ENCODE results near the gene CLSTN2. TPM values are rescaled to one million over a fixed set of nuclear protein-coding genes. Genes with fewer than 3 reads are reported as not detected.

The CLSTN2 gene
- total RNA-seq, 1 experiment from 2014 or later = not detected

GRCh38 chr3:140319739-140320138 is 384.8 kb downstream of the CLSTN2 start:
- no peaks in the 10 kb centered on the region for H3F3A ChIP-seq (ENCODE audit: low read length, unreplicated experiment)
- no peaks in the 10 kb centered on the region for H3K9me3 ChIP-seq (ENCODE audit: low read length)
- no peaks in the 10 kb centered on the region for H3K79me2 ChIP-seq (ENCODE audit: low read length)
- no peak overlapping the region for H3K9ac ChIP-seq (ENCODE audit: low read length)
- DNase-seq = no peak
- no peak overlapping the region for H3K27ac ChIP-seq (ENCODE audit: low read length)
- no peak overlapping the region for H3K4me2 ChIP-seq (ENCODE audit: low read length)
- no peaks in the 10 kb centered on the region for H3K27me3 ChIP-seq (ENCODE audit: low read length)
- H4K20me1 ChIP-seq (ENCODE audit: low read length) = no peaks in the 10 kb centered on the region
- intact Hi-C loops (cut with micrococcal nuclease) = no loop called here
- H3K4me1 ChIP-seq (ENCODE audit: insufficient read depth, low read length) = no peaks in the 10 kb centered on the region
- POLR2A ChIA-PET (ENCODE audit: unreplicated experiment) = no interaction called here
- TF ChIP-seq, protein P1, sequence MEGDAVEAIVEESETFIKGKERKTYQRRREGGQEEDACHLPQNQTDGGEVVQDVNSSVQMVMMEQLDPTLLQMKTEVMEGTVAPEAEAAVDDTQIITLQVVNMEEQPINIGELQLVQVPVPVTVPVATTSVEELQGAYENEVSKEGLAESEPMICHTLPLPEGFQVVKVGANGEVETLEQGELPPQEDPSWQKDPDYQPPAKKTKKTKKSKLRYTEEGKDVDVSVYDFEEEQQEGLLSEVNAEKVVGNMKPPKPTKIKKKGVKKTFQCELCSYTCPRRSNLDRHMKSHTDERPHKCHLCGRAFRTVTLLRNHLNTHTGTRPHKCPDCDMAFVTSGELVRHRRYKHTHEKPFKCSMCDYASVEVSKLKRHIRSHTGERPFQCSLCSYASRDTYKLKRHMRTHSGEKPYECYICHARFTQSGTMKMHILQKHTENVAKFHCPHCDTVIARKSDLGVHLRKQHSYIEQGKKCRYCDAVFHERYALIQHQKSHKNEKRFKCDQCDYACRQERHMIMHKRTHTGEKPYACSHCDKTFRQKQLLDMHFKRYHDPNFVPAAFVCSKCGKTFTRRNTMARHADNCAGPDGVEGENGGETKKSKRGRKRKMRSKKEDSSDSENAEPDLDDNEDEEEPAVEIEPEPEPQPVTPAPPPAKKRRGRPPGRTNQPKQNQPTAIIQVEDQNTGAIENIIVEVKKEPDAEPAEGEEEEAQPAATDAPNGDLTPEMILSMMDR (conservative IDR thresholded peaks at IDR 0.05; ENCODE audit: low read depth, low read length) = no peak
- no peak for TF ChIP-seq EZH2 (IDR thresholded peaks at IDR 0.05; ENCODE audit: low read length, unreplicated experiment)
- TF ChIP-seq EZH2phosphoT487 (IDR thresholded peaks at IDR 0.05; ENCODE audit: borderline replicate concordance, low read length) = no peak
- ATAC-seq = no peak
- no peak overlapping the region for H2AFZ ChIP-seq (ENCODE audit: low read length)
- no peak overlapping the region for H3K4me3 ChIP-seq (ENCODE audit: low read length)
- no peaks in the 10 kb centered on the region for H3K36me3 ChIP-seq (ENCODE audit: low read depth, low read length)
- H3K9me2 ChIP-seq (replicated peaks; ENCODE audit: low read length) = no peaks in the 10 kb centered on the region
- BruUV-seq (replicated peaks) = no TSS peak
- CTCF ChIA-PET = no interaction called here

- H3K4me1 ChIP-seq (ENCODE audit: insufficient read depth, low read length) = no peaks in the 10 kb centered on the region
These were observed 388.6 kb downstream of the CLSTN2 start for GRCh38 chr3:140323561-140323960.

GRCh38 chr3:140332131-140332530 is 397.1 kb downstream of the CLSTN2 start:
- no peak for TF ChIP-seq EZH2 (IDR thresholded peaks at IDR 0.05; ENCODE audit: low read length, unreplicated experiment)
- TF ChIP-seq, protein P1 (conservative IDR thresholded peaks at IDR 0.05; ENCODE audit: low read depth, low read length) = no peak
- no peak for TF ChIP-seq EZH2phosphoT487 (IDR thresholded peaks at IDR 0.05; ENCODE audit: borderline replicate concordance, low read length)
- Histone ChIP-seq H3K79me2 (ENCODE audit: low read length) (no peaks in the 10 kb centered on the region), H3K9me2 (replicated peaks; ENCODE audit: low read length) (no peaks in the 10 kb centered on the region), H3K4me1 (ENCODE audit: insufficient read depth, low read length) (no peaks in the 10 kb centered on the region), H4K20me1 (ENCODE audit: low read length) (no peaks in the 10 kb centered on the region), H3K9me3 (ENCODE audit: low read length) (no peaks in the 10 kb centered on the region), H3K36me3 (ENCODE audit: low read depth, low read length) (no peaks in the 10 kb centered on the region), H3K4me3 (ENCODE audit: low read length) (no peak overlapping the region), H3K4me2 (ENCODE audit: low read length) (no peak overlapping the region), H3K9ac (ENCODE audit: low read length) (no peak overlapping the region), H2AFZ (ENCODE audit: low read length) (no peak overlapping the region), H3F3A (ENCODE audit: low read length, unreplicated experiment) (no peaks in the 10 kb centered on the region), H3K27ac (ENCODE audit: low read length) (no peak overlapping the region), H3K27me3 (ENCODE audit: low read length) (no peaks in the 10 kb centered on the region)
- ChIA-PET POLR2A (ENCODE audit: unreplicated experiment) (no interaction called here), CTCF (no interaction called here)
- no TSS peak for BruUV-seq (replicated peaks)
- intact Hi-C loops (cut with micrococcal nuclease) = no loop called here
- DNase-seq (no peak), ATAC-seq (no peak)

More at GRCh38 chr3:140323561-140323960, 388.6 kb downstream of the CLSTN2 start:
- POLR2A ChIA-PET (ENCODE audit: unreplicated experiment) = no interaction called here
- H3K79me2 ChIP-seq (ENCODE audit: low read length) = no peaks in the 10 kb centered on the region
- BruUV-seq (replicated peaks) = no TSS peak
- H4K20me1 ChIP-seq (ENCODE audit: low read length) = no peaks in the 10 kb centered on the region
- no peaks in the 10 kb centered on the region for H3F3A ChIP-seq (ENCODE audit: low read length, unreplicated experiment)
- H3K27ac ChIP-seq (ENCODE audit: low read length) = no peak overlapping the region
- no peaks in the 10 kb centered on the region for H3K9me2 ChIP-seq (replicated peaks; ENCODE audit: low read length)
- CTCF ChIA-PET = no interaction called here
- H3K36me3 ChIP-seq (ENCODE audit: low read depth, low read length) = no peaks in the 10 kb centered on the region
- no peak overlapping the region for H3K4me3 ChIP-seq (ENCODE audit: low read length)
- H3K9me3 ChIP-seq (ENCODE audit: low read length) = no peaks in the 10 kb centered on the region
- ATAC-seq (no peak), DNase-seq (no peak)
- intact Hi-C loops (cut with micrococcal nuclease) = no loop called here
- no peak overlapping the region for H3K4me2 ChIP-seq (ENCODE audit: low read length)
- H3K27me3 ChIP-seq (ENCODE audit: low read length) = no peaks in the 10 kb centered on the region
- H3K9ac ChIP-seq (ENCODE audit: low read length) = no peak overlapping the region
- TF ChIP-seq EZH2phosphoT487 (IDR thresholded peaks at IDR 0.05; ENCODE audit: borderline replicate concordance, low read length) (no peak), EZH2 (IDR thresholded peaks at IDR 0.05; ENCODE audit: low read length, unreplicated experiment) (no peak)
- TF ChIP-seq, protein P1 (conservative IDR thresholded peaks at IDR 0.05; ENCODE audit: low read depth, low read length) = no peak
- no peak overlapping the region for H2AFZ ChIP-seq (ENCODE audit: low read length)

Measured in PC-3 (cell line).